Aorta (tissue), 5 donors: ENCODE measurements around the gene NUP93. TPM values are rescaled to one million over a fixed set of nuclear protein-coding genes. Genes with fewer than 3 reads are reported as not detected.
"Not testable (repeated sequence)": the region's sequence is repeated elsewhere in the genome, so short reads cannot be mapped to it uniquely, and the experiment has no call there.

Experiments used
- ATAC-seq: fragments of 200-7000 bp; cut with Tn5 transposase; one replicate; pipeline ENCODE4 v1.9.1; 2022; ENCODE audit warnings: moderate library complexity; ENCODE audit not compliant: low FRiP score
- DNase-seq, 2 donors: peaks; one replicate each; pipeline ENCODE4 v3.0.0-alpha.2; 2020
- H3K27ac ChIP-seq, 2 donors: one replicate each; pipeline ENCODE4 v1.5.1; 2013; ENCODE audit warnings: low read length in 2 of 2, mild to moderate bottlenecking in 2 of 2, moderate library complexity in 2 of 2, control low read depth in 1 of 2, inconsistent platforms in 1 of 2, low read depth in 1 of 2
- H3K27me3 ChIP-seq, 2 donors: one replicate each; pipeline ENCODE4 v1.6.1; 2013; ENCODE audit warnings: control low read depth in 1 of 2, low read length in 1 of 2, mild to moderate bottlenecking in 1 of 2, moderate library complexity in 1 of 2; ENCODE audit not compliant: insufficient read depth in 2 of 2, control insufficient read depth in 1 of 2
- H3K36me3 ChIP-seq, 2 donors: one replicate each; pipeline ENCODE4 v1.6.1; 2013; ENCODE audit warnings: control low read depth in 1 of 2, low read length in 1 of 2, mild to moderate bottlenecking in 1 of 2; ENCODE audit not compliant: insufficient read depth in 2 of 2, control insufficient read depth in 1 of 2
- H3K4me1 ChIP-seq, 2 donors: one replicate each; pipeline ENCODE4 v1.6.1; 2013; ENCODE audit warnings: low read length in 2 of 2, control low read depth in 1 of 2, mild to moderate bottlenecking in 1 of 2, moderate library complexity in 1 of 2; ENCODE audit not compliant: insufficient read depth in 2 of 2, control insufficient read depth in 1 of 2
- H3K4me3 ChIP-seq, 2 donors: one replicate each; pipeline ENCODE4 v1.5.1; 2013; ENCODE audit warnings: low read length in 2 of 2, control low read depth in 1 of 2, mild to moderate bottlenecking in 1 of 2
- H3K9me3 ChIP-seq: one replicate; pipeline ENCODE4 v1.6.1; 2013; ENCODE audit warnings: mild to moderate bottlenecking, low read length; ENCODE audit not compliant: control insufficient read depth
- WGBS, 2 donors: extraction: QIAGEN DNeasy Blood & Tissue Kit; methylation state at CpG; one replicate each; pipeline ENCODE4 v1.1.7; 2013; 5-methylcytosine and 5-hydroxymethylcytosine counted together
- intact Hi-C, 2 donors: fragments of 100-400 bp; cut with DNase I; formaldehyde crosslinking; loops; one replicate each; pipeline versions ENCODE4 v1.14.2 to v1.15.0; 2022
- polyA plus RNA-seq, 2 donors: library from polyadenylated mRNA; stranded (reverse); fragments of 200-250 nt; gene quantifications; one replicate each; pipeline ENCODE4 v1.2.3, GENCODE V29; 2013
- total RNA-seq, 2 donors: library from RNA; stranded (reverse); fragmentation: NEBNext Ultra II Directional; extraction: Animal tissue kit (Norgen Biotek cat#: 25700); gene quantifications; one replicate each; pipeline ENCODE4 v1.2.1, GENCODE V29; 2021
- donor health status: healthy with polysubstance abuse.
- donor health status: Bipolar disorder and iron deficiency.
- donor health status: DM: no; HTN: no; CAD: no.
- donor health status: DM: no; HTN: no; CAD: no.
- donor health status: DM: yes; HTN: yes; CAD: no.

NUP93 gene
- total and polyA plus RNA-seq, 4 donors, result 32.9 to 57.5 (median 43.8) TPM

DNA sequence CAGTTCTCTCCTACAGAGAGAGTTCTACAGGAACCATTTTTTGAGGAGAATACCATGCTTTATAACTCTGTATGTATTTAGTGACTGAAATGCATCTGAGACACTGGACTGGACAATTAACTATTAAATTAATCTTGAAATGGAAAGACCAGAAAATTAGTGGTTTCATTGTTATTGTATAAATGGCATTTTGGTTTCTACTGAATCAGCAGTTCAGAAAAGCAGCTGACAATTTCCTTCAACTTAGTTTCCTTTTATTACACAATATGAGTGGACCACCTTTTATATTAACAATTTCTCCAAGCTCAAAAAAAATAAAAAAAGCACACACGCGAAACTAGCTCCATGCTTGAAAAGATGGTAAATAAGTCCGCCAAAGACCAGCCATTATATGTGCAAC, 69.0 kb downstream of the NUP93 start:
- Histone ChIP-seq H3K27me3 (no peaks in the 10 kb centered on the region), H3K4me3 (no peak overlapping the region), H3K4me1 (no peaks in the 10 kb centered on the region), H3K27ac (no peak overlapping the region), H3K36me3 (no peaks in the 10 kb centered on the region), H3K9me3 (no peaks in the 10 kb centered on the region)
- WGBS, 2 donors, result 95 to 96% methylated on average over 3 of the region's 3 CpGs
- intact Hi-C loops, result loop anchor here in 1 of 2 donors (5.0 kb wide), 1 partner anchor 52 kb away; no protein-coding TSS in a partner anchor
- no peak for DNase-seq
- no peak for ATAC-seq

DNA sequence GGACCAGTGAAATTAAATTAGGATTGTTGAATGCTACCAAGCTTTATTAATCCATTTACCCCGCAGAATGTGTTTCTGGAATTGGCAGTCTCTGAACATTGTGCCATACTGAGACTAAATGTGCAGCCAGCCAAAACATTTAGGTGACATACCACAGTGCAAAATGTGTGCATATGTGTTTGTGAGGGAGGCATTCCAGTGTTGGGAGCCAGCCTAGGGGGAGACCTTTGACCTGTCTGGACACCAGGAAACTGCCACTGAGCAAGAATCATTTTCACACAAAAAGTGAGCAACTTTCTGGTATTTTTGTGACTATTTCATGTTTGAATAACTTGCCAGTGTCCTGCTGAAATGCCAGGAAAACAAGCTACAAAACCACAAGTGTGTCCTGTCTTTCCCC, 70.4 kb downstream of the NUP93 start:
- H3K36me3 ChIP-seq, result no peaks in the 10 kb centered on the region
- WGBS, 2 donors, result 53 to 76% methylated on average over 1 of the region's 1 CpG
- H3K27me3 ChIP-seq, result no peaks in the 10 kb centered on the region
- ATAC-seq (no peak), DNase-seq (no peak)
- no peaks in the 10 kb centered on the region for H3K9me3 ChIP-seq
- no peak overlapping the region for H3K27ac ChIP-seq
- H3K4me3 ChIP-seq, result no peak overlapping the region
- H3K4me1 ChIP-seq, result no peaks in the 10 kb centered on the region
- intact Hi-C loops, result no loop called here

DNA sequence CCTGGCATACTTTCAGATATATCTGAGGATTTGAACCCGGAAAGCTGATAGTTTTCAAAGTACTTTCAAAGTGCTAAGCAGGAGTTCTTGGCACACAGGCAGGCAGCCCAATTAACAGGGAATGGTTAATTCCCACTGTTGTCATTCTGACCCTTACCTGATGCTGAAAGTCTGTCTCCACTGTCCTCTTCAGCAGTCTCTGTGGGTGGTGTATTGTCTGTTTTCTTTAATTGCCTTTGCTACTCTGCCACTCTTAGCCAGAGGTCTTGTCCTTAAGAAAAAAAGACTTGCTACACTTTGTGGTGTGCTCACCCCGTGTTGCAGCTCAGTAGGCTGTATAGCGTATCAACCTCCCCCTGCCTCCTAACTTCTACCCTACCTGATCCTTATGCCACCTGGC, 71.8 kb downstream of the NUP93 start:
- DNase-seq (no peak), ATAC-seq (no peak)
- Histone ChIP-seq H3K27me3 (no peaks in the 10 kb centered on the region), H3K27ac (no peak overlapping the region), H3K4me3 (no peak overlapping the region), H3K36me3 (peaks cover 0 to 5% of the 10 kb centered on the region in 2 donors), H3K9me3 (no peaks in the 10 kb centered on the region), H3K4me1 (no peaks in the 10 kb centered on the region)
- intact Hi-C loops, result no loop called here
- 81 to 91% methylated on average over 3 of the region's 3 CpGs for WGBS, 2 donors

DNA sequence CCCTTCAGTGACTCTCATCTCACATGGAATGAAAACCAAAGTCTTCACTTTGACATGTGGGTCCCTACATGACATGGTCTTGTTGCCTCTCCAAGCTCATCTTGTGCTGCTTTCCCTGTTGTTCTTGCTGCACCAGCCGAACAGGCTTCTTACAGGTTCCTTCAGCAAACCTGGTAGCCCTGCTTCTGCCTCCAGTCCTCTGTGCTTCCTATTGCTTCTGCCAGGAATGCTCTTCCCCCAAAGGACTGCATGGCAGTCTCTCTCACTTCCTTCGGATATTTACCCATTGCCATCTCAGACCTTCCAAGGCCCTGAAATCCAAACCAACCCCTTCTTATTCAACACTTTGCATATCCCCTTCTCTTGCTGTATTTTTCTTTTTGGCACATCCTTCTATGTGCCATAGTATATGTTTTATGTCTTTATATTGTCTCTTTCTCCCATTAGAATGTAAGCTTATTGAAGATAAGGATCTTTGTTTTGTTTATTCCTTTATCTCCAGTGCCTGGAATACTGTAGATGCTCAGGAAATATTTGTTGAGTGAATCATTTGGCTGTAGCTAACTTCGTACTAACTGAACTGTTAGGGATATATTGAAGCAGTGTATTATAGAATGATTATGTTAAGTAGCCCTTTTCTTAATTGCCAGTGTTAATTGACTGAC, 77.2 kb downstream of the NUP93 start:
- WGBS, 2 donors, result 77 to 81% methylated on average over 3 of the region's 3 CpGs
- H3K4me3 ChIP-seq, result no peak overlapping the region
- H3K36me3 ChIP-seq, result peaks cover 0 to 8% of the 10 kb centered on the region in 2 donors
- DNase-seq (no peak), ATAC-seq (no peak)
- H3K27me3 ChIP-seq, result no peaks in the 10 kb centered on the region
- no peaks in the 10 kb centered on the region for H3K9me3 ChIP-seq
- H3K4me1 ChIP-seq, result no peaks in the 10 kb centered on the region
- intact Hi-C loops, result no loop called here
- H3K27ac ChIP-seq, result peak overlapping the region in 1 of 2 donors; percentile 29

DNA sequence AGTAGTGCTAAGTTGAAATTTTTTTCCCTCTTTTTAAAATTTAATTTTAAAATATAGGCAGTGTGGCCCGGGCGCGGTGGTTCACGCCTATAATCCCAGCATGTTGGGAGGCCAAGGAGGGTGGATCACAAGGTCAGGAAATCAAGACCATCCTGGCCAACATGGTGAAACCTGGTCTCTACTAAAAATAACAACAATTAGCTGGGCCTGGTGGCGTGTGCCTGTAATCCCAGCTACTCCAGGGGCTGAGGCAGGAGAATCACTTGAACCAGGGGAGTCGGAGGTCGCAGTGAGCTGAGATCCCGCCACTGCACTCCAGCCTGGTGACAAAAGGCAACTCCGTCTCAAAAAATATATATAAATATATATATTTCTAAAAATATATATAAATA, 77.7 kb downstream of the NUP93 start:
- DNase-seq, intact Hi-C loops: not testable (repeated sequence)
- WGBS, 2 donors, result 96 to 98% methylated on average over 9 of the region's 9 CpGs

DNA sequence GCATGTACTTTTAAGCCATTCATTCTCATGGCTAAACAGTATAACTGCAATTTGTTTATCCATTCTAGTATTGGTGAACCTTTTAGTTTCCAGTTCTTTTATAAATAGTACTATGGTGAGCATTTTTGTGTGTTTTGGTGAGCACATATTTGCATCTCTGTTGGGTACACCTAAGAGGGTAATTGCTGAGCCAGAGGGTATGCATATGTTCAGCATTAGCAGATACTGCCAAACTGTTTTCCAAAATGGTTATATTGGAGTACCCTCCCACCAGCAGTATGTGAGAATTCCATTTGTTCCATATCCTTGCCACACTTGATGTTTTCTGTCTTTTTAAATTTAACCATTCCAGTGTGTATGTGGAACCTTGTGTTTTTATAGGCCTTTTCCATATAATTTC, 81.0 kb downstream of the NUP93 start:
- no peak for DNase-seq
- no peak overlapping the region for H3K27ac ChIP-seq
- H3K9me3 ChIP-seq, result no peaks in the 10 kb centered on the region
- intact Hi-C loops, result no loop called here
- H3K4me1 ChIP-seq, result no peaks in the 10 kb centered on the region
- no peaks in the 10 kb centered on the region for H3K27me3 ChIP-seq
- no peak for ATAC-seq
- H3K36me3 ChIP-seq, result peaks cover 0 to 7% of the 10 kb centered on the region in 2 donors
- no peak overlapping the region for H3K4me3 ChIP-seq

More for the DNA sequence above, 77.7 kb downstream of the NUP93 start:
- H3K27ac ChIP-seq, H3K27me3 ChIP-seq, H3K9me3 ChIP-seq, H3K4me1 ChIP-seq, H3K4me3 ChIP-seq, ATAC-seq, H3K36me3 ChIP-seq: not testable (repeated sequence)

DNA sequence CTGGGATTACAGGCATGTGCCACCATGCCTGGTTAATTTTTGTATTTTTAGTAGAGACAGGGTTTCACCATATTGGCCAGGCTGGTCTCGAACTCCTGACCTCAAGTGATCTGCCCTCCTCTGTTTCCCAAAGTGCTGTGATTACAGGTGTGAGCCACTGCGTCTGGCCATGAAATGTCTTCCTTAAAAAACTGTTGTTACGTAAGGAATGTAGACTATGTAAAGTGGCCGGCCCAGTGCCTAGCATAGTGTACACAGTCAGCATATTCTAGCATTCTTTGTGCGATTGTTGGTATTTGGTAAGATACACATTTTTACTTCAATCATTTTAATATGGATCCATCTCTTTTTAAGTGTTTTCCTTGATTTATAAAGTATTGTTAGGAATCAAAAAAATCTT, 81.7 kb downstream of the NUP93 start:
- DNase-seq, H3K4me1 ChIP-seq, H3K27me3 ChIP-seq, H3K9me3 ChIP-seq, intact Hi-C loops, H3K4me3 ChIP-seq, H3K27ac ChIP-seq, ATAC-seq, H3K36me3 ChIP-seq: not testable (repeated sequence)
- 95 to 96% methylated on average over 5 of the region's 5 CpGs for WGBS, 2 donors

DNA sequence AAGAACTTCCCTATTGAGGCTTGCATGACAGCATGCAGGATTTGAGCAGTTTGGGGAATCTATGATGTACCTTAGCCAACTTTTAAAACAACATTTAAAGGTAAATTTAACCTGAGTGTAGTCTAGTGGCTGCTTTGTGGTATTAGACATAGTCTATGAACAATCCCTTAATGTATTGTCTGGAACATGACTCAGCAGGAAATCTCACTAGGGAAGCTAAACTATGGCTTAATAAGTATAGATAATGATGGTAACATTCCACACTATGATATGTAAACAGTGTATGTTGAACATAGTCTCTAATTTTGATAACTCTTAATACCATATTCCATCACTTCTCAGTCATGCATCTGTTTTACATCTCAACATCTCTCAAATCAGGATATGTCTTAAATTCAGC, 83.0 kb downstream of the NUP93 start:
- H3K4me3 ChIP-seq, result no peak overlapping the region
- no peak overlapping the region for H3K27ac ChIP-seq
- ATAC-seq (no peak), DNase-seq (no peak)
- H3K36me3 ChIP-seq, result no peaks in the 10 kb centered on the region
- no peaks in the 10 kb centered on the region for H3K27me3 ChIP-seq
- no peaks in the 10 kb centered on the region for H3K9me3 ChIP-seq
- intact Hi-C loops, result no loop called here
- no peaks in the 10 kb centered on the region for H3K4me1 ChIP-seq

DNA sequence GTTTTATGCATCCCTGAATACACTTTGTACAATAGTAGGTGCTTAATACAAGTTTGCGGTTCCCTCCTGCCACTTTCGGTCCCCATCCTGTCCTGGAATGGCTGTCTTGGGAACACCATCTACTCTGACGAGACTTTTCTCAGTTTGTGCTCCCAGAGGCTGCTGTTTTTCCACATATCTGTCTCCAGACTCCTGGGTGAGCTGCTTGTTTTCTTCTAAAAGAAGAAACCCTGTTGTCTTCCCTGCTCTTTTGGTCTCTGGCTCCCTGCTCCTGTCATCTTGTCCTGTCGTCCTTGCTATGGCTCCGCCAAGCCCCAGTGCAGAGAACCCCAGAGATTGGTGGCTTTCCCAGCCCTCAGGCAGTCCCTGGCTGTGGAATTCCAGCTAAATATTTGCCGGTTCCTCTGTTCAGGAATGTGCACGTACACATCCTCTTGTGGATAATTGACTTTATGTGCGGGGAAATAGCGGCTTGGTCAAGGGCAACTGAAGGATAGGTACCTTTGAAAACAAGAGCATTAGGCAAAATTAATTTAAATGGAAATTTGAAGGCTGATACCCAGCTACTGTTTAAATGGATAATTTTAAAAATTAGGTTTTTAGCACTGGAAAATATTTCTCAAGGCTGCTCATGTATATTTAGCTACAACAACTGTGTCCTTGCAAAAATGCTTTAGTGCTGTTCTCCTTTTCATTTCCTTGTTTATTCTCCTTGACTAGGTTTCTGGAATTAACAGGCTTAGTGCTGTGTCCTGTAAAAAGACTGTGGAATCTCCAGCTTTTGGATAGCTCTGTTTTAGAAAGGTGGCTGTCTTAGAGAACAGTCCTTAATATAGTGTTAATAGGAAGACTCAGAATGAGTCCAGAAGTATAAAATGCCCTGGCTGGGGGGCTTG, 84.9 kb downstream of the NUP93 start:
- Histone ChIP-seq H3K36me3 (no peaks in the 10 kb centered on the region), H3K4me1 (no peaks in the 10 kb centered on the region), H3K27ac (no peak overlapping the region), H3K4me3 (no peak overlapping the region), H3K9me3 (no peaks in the 10 kb centered on the region), H3K27me3 (no peaks in the 10 kb centered on the region)
- DNase-seq (no peak), ATAC-seq (no peak)
- intact Hi-C loops, result no loop called here
- WGBS, 2 donors, result 83 to 89% methylated on average over 9 of the region's 9 CpGs
